Activated CD4-positive, alpha-beta T cell treated with anti-CD3 and anti-CD28 coated beads, Interleukin-2, Interleukin-6, amounts not matched to agents 100 ng/mL and 50 ng/mL, durations not matched to agents 16 hours and 8 hours (primary cell): Measurements from ENCODE around the gene GOLGA2.
A peak's percentile ranks its signal among the peaks of the same experiment; 100 is the strongest.
"Not testable (repeated sequence)": the region's sequence is repeated elsewhere in the genome, so short reads cannot be mapped to it uniquely, and the experiment has no call there.

Source experiments
- DNase-seq: peaks from one replicate; pipeline ENCODE4 v3.0.0-alpha.2; 2020

The GOLGA2 gene

DNA sequence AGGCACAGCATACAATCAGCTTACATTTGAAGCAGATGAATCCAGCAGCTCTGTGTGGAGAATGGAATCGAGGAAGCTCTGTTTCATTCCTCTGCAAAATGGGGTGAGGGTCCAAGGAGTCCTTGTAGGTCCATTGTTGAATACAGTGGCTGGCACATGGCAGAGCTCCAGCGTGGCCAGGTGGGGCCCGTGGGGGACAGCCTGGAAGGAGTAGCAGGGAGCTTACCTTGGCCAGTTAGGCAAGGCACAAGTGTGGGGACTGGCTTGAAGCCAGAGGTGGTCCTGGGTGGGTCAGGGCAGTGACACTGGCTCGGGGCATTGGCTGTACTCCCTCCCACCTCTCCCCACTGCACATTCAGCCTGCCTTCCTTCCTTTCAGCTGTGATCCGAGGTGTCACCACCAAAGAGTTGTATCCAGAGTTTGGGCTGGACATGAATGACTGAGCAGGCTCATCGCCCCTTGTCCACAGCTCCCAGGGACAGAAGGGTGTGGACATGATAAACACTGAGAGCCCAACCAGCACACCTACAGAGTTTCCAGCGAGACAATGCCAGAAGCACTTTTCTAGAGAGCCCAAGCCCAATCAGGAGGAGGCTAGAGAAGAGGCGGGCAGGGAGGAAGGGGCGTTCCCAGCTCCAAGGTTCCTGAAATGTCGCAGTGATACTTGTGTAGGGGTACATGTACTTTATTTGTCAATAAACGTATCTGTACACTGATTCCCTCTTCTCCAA lies 12.6 kb upstream of the GOLGA2 start:
- DNase-seq, result no peak

DNA sequence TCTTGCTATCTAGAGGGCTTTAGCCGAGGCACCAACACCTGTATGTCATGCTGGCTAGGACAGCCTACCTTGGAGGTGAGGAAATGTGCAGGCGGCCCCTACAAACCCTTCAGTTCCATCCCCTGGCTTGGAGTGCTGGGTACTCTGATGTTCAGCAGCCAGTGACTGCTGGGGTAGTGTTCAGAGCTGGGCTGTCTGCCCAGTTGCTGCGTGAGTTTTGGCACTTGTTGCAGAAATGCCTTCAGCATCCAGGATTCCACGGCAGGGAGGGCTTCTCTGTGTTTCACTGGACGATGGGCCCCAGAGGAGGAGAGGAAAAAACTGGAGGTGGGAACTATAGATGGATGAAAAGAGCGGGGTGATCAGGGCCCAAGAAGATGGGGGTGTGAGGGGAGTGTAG lies 10.6 kb upstream of the GOLGA2 start:
- DNase-seq, result no peak

DNA sequence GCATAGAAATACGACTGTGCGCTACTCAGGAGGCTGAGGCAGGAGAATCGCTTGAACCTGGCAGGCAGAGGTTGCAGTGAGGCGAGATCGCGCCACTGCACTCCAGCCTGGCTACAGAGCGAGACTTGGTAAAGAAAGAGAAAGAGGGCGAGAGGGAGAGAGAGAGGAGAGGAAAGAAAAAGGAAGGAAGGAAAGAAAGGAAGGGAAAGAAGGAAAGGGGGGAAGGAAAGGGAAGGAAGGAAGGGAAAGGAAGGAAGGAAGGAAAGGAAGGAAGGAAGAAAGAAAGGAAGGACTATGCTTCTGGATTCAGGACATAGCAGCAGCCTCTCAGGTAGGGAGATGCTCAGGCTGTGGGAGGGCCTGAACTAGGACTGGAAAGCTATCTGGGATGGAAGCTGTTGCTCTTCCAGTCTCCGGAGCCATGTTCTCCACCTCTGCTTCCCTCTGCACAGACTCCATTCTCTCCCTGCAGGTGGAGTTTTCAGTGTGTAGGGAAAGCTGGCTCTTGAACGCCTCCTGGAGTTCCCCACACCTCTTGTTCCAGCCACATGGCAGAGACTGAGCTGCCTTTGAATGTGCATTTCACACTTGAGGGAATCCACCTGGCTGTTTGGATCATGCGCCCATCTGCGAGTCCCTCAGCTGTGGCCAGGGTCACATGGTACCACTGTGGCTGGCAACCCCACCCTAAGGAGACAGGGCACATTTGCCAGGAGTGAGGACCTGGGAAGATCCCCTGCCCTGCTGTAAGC lies 9.4 kb upstream of the GOLGA2 start:
- DNase-seq, result no peak

- no peak for DNase-seq
Measured at GRCh38 chr9:128282500-128282899, 6.7 kb upstream of the GOLGA2 start.

DNA sequence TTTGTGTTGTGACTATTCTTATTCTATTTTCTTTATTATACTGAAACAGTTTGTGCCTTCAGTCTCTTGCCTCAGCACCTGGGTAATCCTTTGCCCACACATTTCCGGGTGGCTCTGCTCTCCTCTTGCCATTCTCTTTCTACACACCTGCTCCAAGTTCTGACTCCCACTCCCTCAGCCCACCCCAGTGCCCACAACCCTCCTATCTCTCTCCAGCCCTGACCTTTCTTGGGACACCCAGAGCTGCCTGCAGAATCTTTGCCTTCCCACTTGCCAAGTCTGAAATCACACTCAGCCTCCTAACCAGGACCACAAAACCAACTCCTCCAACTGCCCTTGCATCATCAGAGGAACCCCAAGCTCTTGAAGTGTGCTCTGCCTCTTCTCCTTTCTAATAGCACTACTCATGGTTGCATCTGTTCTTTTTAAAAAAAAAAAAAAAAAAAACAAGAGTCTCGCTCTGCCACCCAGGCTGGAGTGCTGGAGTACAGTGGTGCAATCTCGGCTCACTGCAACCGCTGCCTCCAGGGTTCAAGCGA lies 4.3 kb upstream of the GOLGA2 start:
- DNase-seq, result no peak

DNA sequence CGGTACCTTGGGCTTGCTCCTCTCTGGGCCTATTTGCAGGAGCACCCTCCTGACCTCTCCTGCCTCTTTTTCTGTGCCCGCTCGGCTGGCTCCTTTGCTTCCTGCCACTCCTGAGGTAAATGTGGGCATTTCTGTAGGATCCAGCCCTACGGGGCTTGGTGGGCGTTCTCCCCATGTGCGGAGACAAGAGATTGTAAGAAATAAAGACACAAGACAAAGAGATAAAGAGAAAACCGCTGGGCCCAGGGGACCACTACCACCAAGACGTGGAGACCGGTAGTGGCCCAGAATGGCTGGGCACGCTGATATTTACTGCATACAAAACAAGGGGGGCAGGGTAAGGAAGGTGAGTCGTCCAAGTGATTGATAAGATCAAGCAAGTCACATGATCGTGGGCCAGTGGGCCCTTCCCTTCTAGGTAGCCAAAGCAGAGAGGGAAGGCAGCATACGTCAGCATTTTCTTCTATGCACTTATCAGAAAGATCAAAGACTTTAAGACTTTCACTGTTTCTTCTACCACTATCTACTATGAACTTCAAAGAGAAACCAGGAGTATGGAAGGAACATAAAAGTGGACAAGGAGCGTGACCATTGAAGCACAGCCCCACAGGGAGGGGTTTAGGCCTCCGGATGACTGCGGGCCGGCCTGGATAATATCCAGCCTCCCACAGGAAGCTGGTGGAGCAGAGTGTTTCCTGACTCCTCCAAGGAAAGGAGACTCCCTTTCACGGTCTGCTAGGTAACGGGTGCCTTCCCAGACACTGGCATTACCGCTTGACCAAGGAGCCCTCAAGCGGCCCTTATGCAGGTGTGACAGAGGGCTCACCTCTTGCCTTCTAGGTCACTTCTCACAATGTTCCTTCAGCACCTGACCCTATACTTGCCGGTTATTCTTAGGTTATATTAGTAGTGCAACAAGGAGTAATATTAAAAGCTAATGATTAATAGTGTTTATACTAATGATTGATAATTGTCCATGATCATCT lies 3.6 kb upstream of the GOLGA2 start:
- DNase-seq, result not testable (repeated sequence)

DNA sequence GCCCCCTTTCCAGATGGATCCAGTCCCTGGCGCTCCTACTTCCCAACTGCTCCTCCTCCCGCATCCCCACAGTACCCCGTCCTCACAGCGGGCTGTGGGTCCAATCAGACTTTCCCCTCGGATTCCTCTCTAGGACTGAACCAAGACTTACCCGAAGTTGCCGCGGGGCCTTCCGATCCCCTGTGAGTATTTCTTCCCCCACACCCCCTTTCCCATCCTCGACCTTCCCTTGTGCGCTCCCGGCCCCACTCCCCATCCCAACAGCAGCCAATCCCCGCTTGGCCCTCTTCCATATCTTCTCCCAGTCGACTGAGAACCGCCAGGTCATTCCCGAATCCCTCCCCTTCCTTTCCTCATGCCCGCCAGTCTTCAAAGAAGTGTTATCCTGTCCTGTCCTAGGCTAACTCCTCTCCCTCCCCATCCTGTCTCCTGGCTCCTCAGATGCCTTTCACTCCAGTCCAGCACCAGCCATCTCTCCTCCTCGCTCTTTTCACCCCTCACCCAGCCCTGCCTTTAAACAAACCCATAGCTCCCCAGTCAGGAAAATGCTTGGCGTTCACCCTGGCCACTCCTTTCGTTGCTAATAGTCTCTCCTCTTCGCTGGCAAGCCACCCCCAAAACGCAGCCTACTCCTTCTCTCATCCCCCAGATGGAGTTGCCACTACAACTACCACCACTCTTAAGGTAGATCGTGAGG lies 915 bp upstream of the GOLGA2 start:
- DNase-seq, result no peak

DNA sequence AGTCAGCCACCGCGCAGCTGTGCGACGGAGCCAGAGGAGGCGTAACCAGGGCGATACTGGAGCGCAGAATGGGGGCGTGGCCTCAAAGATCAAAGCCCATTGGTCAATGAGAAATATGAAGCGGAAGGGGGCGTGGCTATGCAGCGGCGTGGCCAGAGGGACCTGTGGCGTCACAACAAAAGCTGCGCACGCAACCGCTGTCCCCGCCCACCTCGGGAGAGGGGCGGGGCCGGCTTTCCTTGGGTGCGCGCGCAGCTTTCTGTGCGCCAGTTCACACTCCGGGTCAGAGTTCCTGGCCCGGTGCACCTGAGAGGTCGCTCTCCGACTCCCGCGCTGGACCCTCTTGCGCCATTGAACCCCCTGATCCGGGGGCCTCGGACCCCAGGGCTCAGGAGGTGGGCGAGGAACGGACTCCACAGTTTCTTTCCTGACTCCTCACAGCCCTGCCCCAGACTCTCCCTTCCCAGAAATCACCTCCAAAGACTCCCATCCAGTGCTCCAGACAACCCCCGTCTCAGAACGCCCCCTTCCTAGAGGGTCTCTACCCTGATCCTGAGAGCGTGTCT lies 284 bp upstream of the GOLGA2 start, which contains the start of gene SWI5:
Gene SWI5 (plus strand): TSS at position 269 of the 566 bp plus-strand sequence.
- DNase-seq, result peak; percentile 100

GRCh38 chr9:128274245-128274644 lies 1.6 kb downstream of the GOLGA2 start:
- DNase-seq, result no peak

DNA sequence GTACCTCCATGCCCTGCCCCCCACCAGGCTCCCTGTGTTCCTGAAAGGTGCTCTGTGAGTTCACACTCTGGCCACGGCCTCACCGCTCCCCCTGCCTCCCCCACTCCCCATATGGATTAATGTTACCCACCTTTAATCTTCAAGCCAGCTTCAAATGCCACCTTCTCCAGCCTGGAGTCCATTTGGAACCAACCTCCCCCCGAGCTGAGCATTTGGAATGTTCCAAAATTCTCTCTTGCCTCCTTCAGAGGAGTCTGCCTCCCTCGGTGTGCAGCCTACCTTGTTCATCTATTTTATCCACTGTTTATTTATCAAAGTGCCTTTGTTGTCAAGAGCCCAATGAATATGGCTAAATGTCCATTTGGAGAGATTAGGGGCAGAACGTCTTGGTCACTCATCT lies 4.3 kb downstream of the GOLGA2 start:
- no peak for DNase-seq

DNA sequence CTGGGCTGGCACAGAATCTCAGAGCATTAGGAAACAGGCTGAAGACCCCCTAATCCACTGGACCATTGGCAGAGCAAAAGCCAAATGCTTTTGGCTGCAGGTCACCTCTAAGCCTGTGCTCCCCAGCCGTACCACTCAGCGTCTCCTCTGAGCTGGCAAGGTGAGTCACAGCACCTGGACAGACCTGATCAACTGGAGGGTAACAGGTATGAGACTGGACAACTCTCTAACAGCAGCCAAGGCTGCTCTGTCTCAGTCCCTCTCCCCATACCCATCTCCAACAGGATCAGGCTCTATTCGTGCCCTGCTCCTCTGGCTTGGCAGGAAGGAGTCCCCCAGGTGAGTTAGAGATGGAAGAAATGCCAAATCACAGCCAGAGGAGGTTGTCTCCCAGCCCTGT lies 4.7 kb downstream of the GOLGA2 start:
- no peak for DNase-seq

- no peak for DNase-seq
Measured at GRCh38 chr9:128266868-128267590, 8.8 kb downstream of the GOLGA2 start.

GRCh38 chr9:128265348-128265847 lies 10.4 kb downstream of the GOLGA2 start:
- no peak for DNase-seq

DNA sequence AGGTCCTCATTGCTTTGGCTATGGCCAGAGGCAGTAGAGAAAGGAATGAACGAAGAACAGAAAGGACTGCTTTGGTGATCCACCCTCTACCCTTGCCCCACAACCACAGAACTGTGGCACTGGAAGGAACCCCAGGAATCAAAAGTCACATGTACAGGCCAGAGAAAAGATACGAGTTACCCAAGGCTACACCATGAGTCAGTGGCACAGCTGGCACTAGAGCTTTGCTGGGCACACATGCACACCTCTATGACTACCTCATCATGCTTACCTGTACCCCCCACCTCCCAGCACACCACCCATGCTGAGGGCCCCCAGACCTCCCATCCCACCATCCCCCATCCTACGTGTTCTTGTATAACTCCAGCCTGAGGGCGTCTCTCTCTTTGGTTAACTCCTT lies 13.1 kb downstream of the GOLGA2 start:
- no peak for DNase-seq

- DNase-seq, result no peak
Measured at GRCh38 chr9:128260340-128260739, 15.5 kb downstream of the GOLGA2 start.

GRCh38 chr9:128259156-128259555 lies 16.7 kb downstream of the GOLGA2 start:
- DNase-seq, result no peak

- DNase-seq, result no peak
Measured at GRCh38 chr9:128258326-128258725, 17.5 kb downstream of the GOLGA2 start.

- no peak for DNase-seq
Measured at GRCh38 chr9:128257907-128258306, 17.9 kb downstream of the GOLGA2 start.

DNA sequence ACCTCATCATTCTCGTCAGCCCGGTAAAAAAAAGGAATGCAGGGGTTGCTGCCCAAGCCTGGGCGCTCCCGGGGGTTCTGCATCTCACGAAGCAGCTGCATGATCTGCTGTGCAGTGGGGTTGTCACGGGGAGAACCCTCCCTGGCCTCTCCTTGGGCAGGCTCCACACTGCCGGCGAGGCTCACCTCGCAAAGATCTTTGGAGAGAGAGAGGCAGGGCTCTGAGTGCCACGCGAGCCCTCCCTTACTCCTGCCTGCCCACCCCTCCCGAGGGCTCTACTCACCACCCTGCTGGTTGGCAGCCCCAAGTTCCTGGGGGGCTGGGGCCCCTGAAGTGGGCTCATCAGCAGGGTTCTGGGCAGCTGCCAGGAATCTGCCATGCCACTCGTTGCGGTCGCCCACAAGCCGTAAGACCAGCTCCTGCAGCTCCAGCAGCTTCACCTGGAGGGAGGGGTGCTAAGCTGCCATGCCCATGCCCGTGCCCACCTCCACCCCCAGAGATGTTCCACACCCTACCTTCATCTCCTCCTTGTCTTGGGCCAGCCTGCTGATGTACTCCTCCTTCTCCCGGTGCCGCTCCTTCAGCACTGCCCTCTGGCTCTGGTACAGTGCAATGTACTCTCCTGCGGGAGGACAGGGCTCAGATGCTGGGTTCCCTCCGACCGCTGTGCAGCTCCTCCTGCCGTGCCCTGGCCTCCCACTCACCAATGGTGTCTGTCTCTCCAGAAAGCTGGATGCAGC lies 18.6 kb downstream of the GOLGA2 start:
- no peak for DNase-seq
